Measurements from ENCODE around the gene NFKBIE.

- TF ChIP-seq CTCF (IDR thresholded peaks at IDR 0.05) (no peak), POLR2A (IDR thresholded peaks at IDR 0.05) (no peak)
These were observed 26.5 kb upstream of the NFKBIE start for GRCh38 chr6:44291841-44292240.
